ENCODE measurements around the gene NARF.
A peak's percentile ranks its signal among the peaks of the same experiment; 100 is the strongest.
"Not testable (repeated sequence)": the region's sequence is repeated elsewhere in the genome, so short reads cannot be mapped to it uniquely, and the experiment has no call there.

Gene NARF

GRCh38 chr17:82458179-82458884 lies at the start of gene NARF:
Gene NARF, plus strand, starts transcription at chr17:82458741. Its CDS starts 63 bp downstream, at chr17:82458804.
- DNase-seq, result peak; percentile 96

GRCh38 chr17:82408938-82409318 lies 49.6 kb upstream of the NARF start:
- no peak for DNase-seq

- DNase-seq, result no peak
Measured at GRCh38 chr17:82410014-82410716, 48.4 kb upstream of the NARF start.

- DNase-seq, result no peak
Measured at GRCh38 chr17:82411396-82412053, 47.0 kb upstream of the NARF start.

- DNase-seq, result not testable (repeated sequence)
Measured at GRCh38 chr17:82412081-82412480, 46.5 kb upstream of the NARF start.

GRCh38 chr17:82412535-82413520 lies 45.7 kb upstream of the NARF start:
- DNase-seq, result no peak

- peak; percentile 80 for DNase-seq
Measured at GRCh38 chr17:82414548-82415281, 43.8 kb upstream of the NARF start.

- no peak for DNase-seq
Measured at GRCh38 chr17:82415336-82415735, 43.2 kb upstream of the NARF start.

GRCh38 chr17:82415786-82416185 lies 42.8 kb upstream of the NARF start:
- no peak for DNase-seq

GRCh38 chr17:82416264-82416663 lies 42.3 kb upstream of the NARF start:
- DNase-seq, result no peak

- DNase-seq, result no peak
Measured at GRCh38 chr17:82416771-82417170, 41.8 kb upstream of the NARF start.

- peak; percentile 92 for DNase-seq
Measured at GRCh38 chr17:82418001-82418986, 40.2 kb upstream of the NARF start, which contains the start of the genes HEXD and OGFOD3. Gene HEXD, plus strand, starts transcription at chr17:82418347. Its CDS starts 1,453 bp downstream, at chr17:82419800. Gene OGFOD3, minus strand, starts transcription at chr17:82418586. Its CDS starts 101 bp downstream, at chr17:82418485.

GRCh38 chr17:82419540-82419939 lies 39.0 kb upstream of the NARF start:
- no peak for DNase-seq

GRCh38 chr17:82424001-82424862 lies 34.3 kb upstream of the NARF start:
- DNase-seq, result peak; percentile 73

GRCh38 chr17:82424863-82425159 lies 33.7 kb upstream of the NARF start:
- DNase-seq, result no peak

GRCh38 chr17:82428546-82428945 lies 30.0 kb upstream of the NARF start:
- no peak for DNase-seq

- DNase-seq, result no peak
Measured at GRCh38 chr17:82429824-82430223, 28.7 kb upstream of the NARF start.

- no peak for DNase-seq
Measured at GRCh38 chr17:82432017-82432416, 26.5 kb upstream of the NARF start.

- DNase-seq, result no peak
Measured at GRCh38 chr17:82433560-82434215, 24.9 kb upstream of the NARF start.
